Measurements from ENCODE around the gene CYS1. TPM values are rescaled to one million over a fixed set of nuclear protein-coding genes. Genes with fewer than 3 reads are reported as not detected.
"Not testable (repeated sequence)": the region's sequence is repeated elsewhere in the genome, so short reads cannot be mapped to it uniquely, and the experiment has no call there.

The CYS1 gene
- total RNA-seq, 4 donors from 2014 or later: 1.1 to 7.4 (median 2.0) TPM

DNA sequence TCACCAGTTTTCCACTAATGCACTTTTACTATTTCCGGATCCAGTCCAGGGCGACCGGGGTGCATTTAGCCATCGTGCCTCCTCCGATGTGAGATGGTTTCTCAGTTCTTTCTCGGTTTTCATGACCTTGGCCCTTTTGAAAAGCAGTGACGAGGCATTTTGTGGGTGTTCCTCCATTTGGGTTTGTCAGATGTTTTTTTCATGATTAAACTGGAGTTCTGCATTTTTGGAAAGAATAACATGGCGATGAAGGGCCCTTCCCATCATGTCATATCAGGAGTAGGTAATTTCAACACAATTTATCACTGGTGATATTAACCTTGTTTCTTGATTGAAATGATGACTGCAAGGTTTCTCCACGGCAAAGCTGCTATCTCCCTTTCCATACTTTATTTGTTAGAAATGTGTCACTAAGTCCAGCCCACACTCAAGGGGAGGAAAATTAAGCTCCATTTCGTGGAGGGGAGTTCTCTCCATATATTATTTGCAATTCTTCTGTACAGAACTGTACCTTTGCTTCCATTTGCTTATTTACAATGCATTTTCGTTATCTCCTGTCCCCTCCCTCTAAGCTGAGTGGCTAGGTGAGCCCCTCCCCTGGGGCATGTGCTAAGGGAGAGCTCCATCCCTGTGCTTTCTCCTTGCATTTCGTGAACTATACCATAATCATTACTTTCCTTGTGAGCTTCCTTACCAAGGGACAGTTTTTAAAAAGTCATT, 45.7 kb downstream of the CYS1 start:
- 71 to 75% methylated on average over 11 to 12 of the region's 12 CpGs for WGBS, 2 donors (ENCODE audit: low coverage in 1 of 2)

DNA sequence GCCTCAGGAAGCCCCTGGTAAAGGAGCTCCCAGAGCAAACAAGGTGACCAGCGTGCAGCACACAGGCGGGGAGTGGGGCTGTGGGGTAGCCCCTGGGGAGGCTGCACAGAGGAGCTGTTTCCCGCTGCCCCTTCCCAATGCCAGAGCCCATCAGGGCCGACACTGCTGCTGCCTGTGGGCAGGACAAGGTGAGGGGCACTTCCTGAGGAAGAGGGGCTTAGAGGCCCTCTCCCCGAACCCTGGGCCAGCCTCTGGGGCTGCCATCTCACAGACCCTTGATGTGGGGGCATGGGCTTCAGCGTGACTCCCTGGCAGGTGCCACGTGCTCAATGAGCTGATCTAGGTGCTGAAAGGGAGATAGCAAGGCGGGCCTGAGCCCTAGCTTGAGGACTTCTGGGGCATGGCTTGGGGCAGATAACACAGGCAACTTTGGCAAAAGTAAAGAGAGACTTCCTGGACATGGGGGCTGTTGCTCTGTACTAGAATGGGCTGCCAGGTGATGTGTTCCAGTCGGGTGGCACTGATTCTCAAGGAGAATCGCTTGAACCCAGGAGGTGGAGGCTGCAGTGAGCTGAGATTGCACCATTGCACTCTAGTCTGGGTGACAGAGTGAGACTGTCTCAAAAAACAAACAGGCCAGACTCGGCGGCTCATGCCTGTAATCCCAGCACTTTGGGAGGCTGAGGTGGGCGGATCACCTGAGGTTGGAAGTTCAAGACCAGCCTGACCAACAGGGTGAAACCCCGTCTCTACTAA, 46.8 kb downstream of the CYS1 start:
- in situ Hi-C loops (cut with MboI; ENCODE audit: low pct_ligation_motif_present in 1 of 4, low pct_unique_long_range_greater_than_20kb in 1 of 4, low sequenced_read_pairs in 3 of 4) (no loop called here), intact Hi-C loops (cut with DNase I; ENCODE audit: low total_unique reads) (no loop called here)
- Histone ChIP-seq H3K4me1 (peaks cover 18 to 41% (median 27%) of the 10 kb centered on the region in 4 donors), H3K4me3 (no peak overlapping the region), H3K27ac (no peak overlapping the region), H3K9me3 (no peaks in the 10 kb centered on the region), H3K27me3 (no peaks in the 10 kb centered on the region), H3K36me3 (no peaks in the 10 kb centered on the region)
- WGBS, 2 donors (ENCODE audit: low coverage in 1 of 2): 86% methylated on average over 14 of the region's 14 CpGs; no CpG with 5 or more reads in 1 of the 2 donors
- no peak for DNase-seq
- TF ChIP-seq, protein P1, sequence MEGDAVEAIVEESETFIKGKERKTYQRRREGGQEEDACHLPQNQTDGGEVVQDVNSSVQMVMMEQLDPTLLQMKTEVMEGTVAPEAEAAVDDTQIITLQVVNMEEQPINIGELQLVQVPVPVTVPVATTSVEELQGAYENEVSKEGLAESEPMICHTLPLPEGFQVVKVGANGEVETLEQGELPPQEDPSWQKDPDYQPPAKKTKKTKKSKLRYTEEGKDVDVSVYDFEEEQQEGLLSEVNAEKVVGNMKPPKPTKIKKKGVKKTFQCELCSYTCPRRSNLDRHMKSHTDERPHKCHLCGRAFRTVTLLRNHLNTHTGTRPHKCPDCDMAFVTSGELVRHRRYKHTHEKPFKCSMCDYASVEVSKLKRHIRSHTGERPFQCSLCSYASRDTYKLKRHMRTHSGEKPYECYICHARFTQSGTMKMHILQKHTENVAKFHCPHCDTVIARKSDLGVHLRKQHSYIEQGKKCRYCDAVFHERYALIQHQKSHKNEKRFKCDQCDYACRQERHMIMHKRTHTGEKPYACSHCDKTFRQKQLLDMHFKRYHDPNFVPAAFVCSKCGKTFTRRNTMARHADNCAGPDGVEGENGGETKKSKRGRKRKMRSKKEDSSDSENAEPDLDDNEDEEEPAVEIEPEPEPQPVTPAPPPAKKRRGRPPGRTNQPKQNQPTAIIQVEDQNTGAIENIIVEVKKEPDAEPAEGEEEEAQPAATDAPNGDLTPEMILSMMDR (IDR thresholded peaks at IDR 0.05): no peak
- no peak for TF ChIP-seq POLR2AphosphoS5 (IDR thresholded peaks at IDR 0.05)
- no peak for TF ChIP-seq POLR2A (IDR thresholded peaks at IDR 0.05)
- no peak for TF ChIP-seq EP300 (IDR thresholded peaks at IDR 0.05; ENCODE audit: low read depth)

More for the DNA sequence above, 45.7 kb downstream of the CYS1 start:
- Histone ChIP-seq H3K27me3 (no peaks in the 10 kb centered on the region), H3K9me3 (no peaks in the 10 kb centered on the region), H3K4me1 (peaks cover 14 to 39% (median 19%) of the 10 kb centered on the region in 4 donors), H3K4me3 (no peak overlapping the region), H3K27ac (no peak overlapping the region), H3K36me3 (no peaks in the 10 kb centered on the region)
- in situ Hi-C loops (cut with MboI; ENCODE audit: low pct_ligation_motif_present in 1 of 4, low pct_unique_long_range_greater_than_20kb in 1 of 4, low sequenced_read_pairs in 3 of 4): no loop called here
- intact Hi-C loops (cut with DNase I; ENCODE audit: low total_unique reads): no loop called here
- DNase-seq: no peak
- TF ChIP-seq, protein P1 (IDR thresholded peaks at IDR 0.05): no peak
- no peak for TF ChIP-seq POLR2A (IDR thresholded peaks at IDR 0.05)
- TF ChIP-seq POLR2AphosphoS5 (IDR thresholded peaks at IDR 0.05): no peak
- no peak for TF ChIP-seq EP300 (IDR thresholded peaks at IDR 0.05; ENCODE audit: low read depth)

DNA sequence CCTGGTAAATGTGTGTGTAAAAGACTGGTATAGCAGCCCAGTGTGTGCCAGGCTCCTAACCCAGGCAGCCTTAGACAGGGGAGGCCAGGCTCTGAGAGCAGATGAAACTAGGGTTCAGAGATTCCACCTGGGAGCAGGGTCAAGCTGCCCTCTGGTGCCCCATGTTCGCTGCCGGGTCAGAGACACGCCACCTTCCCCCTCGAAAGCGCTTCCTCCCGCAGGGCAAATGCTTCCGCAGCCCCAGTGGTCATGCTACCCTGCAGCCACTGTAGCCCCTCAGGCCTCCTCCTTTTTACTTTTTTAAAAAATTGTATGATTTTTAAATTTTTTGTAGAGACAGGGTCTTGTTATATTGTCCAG, 47.5 kb downstream of the CYS1 start:
- TF ChIP-seq EP300 (IDR thresholded peaks at IDR 0.05; ENCODE audit: low read depth) (no peak), POLR2AphosphoS5 (IDR thresholded peaks at IDR 0.05) (no peak), POLR2A (IDR thresholded peaks at IDR 0.05) (no peak)
- TF ChIP-seq, protein P1 (IDR thresholded peaks at IDR 0.05): no peak
- in situ Hi-C loops (cut with MboI; ENCODE audit: low pct_ligation_motif_present in 1 of 4, low pct_unique_long_range_greater_than_20kb in 1 of 4, low sequenced_read_pairs in 3 of 4): no loop called here
- 98% methylated on average over 7 of the region's 7 CpGs; no CpG with 5 or more reads in 1 of the 2 donors for WGBS, 2 donors (ENCODE audit: low coverage in 1 of 2)

DNA sequence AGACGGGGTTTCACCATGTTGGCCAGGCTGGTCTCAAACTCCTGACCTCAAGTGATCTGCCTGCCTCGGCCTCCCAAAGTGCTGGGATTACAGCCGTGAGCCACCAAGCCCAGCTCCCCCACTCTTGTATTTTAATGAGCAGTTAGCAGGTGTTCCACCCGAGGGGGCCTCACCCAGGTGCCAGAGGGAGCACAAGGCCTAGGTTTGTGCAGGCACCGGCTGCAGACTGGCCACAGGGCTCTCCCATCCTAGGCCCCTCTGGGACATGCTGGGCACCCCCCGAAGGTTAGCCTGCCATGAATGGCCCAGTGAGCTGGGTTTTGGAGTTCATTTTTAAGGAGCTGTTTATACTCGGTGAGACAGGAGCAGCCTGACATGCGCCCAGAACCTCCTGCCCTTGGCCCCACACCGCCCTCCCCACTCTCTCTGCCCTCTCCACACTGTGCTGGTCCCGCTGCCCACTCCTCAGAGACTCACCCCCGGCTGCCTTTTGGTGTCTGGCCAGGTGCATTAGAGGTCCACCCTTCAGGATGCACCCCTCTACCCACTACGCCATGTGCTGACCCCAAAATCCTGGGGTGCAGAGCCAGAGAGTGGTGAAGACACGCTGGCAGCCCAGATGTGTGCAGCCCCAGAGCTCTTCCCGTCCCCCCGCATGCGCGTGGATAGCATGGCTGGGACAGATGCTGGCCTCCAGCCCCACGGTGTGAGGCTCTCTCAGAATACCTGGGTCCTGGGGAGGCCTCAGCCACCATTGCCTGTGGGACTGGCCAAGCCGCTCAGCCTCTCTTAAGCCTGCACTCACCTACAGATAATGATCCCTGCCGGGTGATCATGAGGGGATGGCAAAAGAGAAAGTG, 48.1 kb downstream of the CYS1 start:
- H3K4me3 ChIP-seq: no peak overlapping the region
- H3K36me3 ChIP-seq: no peaks in the 10 kb centered on the region
- no peak overlapping the region for H3K27ac ChIP-seq
- WGBS, 2 donors (ENCODE audit: low coverage in 1 of 2): 95 to 100% methylated on average over 1 to 20 of the region's 20 CpGs
- intact Hi-C loops (cut with DNase I; ENCODE audit: low total_unique reads) (no loop called here), in situ Hi-C loops (cut with MboI; ENCODE audit: low pct_ligation_motif_present in 1 of 4, low pct_unique_long_range_greater_than_20kb in 1 of 4, low sequenced_read_pairs in 3 of 4) (no loop called here)
- TF ChIP-seq, protein P1 (IDR thresholded peaks at IDR 0.05): no peak
- TF ChIP-seq POLR2AphosphoS5 (IDR thresholded peaks at IDR 0.05): no peak
- no peak for TF ChIP-seq EP300 (IDR thresholded peaks at IDR 0.05; ENCODE audit: low read depth)
- no peak for TF ChIP-seq POLR2A (IDR thresholded peaks at IDR 0.05)
- DNase-seq: no peak
- peaks cover 18 to 30% (median 25%) of the 10 kb centered on the region in 4 donors for H3K4me1 ChIP-seq
- no peaks in the 10 kb centered on the region for H3K27me3 ChIP-seq
- no peaks in the 10 kb centered on the region for H3K9me3 ChIP-seq

More for the DNA sequence above, 47.5 kb downstream of the CYS1 start:
- no peaks in the 10 kb centered on the region for H3K36me3 ChIP-seq
- no peak overlapping the region for H3K27ac ChIP-seq
- no peaks in the 10 kb centered on the region for H3K9me3 ChIP-seq
- H3K4me3 ChIP-seq: no peak overlapping the region
- intact Hi-C loops (cut with DNase I; ENCODE audit: low total_unique reads): no loop called here
- no peaks in the 10 kb centered on the region for H3K27me3 ChIP-seq
- peaks cover 18 to 36% (median 27%) of the 10 kb centered on the region in 4 donors for H3K4me1 ChIP-seq
- DNase-seq: no peak

DNA sequence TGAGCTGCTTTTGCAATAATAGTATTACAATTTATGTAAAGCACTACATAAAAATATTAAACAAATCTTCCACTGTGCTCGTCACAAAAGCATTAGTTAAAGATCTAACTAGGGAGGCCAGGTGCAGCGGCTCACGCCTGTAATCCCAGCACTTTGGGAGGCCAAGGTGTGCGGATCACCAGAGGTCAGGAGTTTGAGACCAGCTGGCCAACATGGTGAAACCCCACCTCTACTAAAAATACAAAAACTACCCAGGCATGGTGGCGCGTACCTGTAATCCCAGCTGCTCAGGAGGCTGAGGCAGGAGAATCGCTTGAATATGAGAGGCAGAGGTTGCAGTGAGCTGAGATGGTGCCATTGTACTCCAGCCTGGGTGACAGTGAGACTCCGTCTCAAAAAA, 49.4 kb downstream of the CYS1 start:
- H3K4me1 ChIP-seq: peaks cover 7 to 17% (median 15%) of the 10 kb centered on the region in 4 donors
- H3K9me3 ChIP-seq; H3K4me3 ChIP-seq; in situ Hi-C loops (cut with MboI; ENCODE audit: low pct_ligation_motif_present in 1 of 4, low pct_unique_long_range_greater_than_20kb in 1 of 4, low sequenced_read_pairs in 3 of 4); H3K27me3 ChIP-seq; H3K36me3 ChIP-seq; intact Hi-C loops (cut with DNase I; ENCODE audit: low total_unique reads); DNase-seq; H3K27ac ChIP-seq: not testable (repeated sequence)
- WGBS, 2 donors (ENCODE audit: low coverage in 1 of 2): 84 to 87% methylated on average over 6 to 8 of the region's 8 CpGs
